SK-N-SH (cell line): Measurements from ENCODE around the gene SERTM1.

Experiments used
- CTCF ChIP-seq: fragments of 200-600 bp; sonication (generic); IDR thresholded peaks from 2 replicates; pipeline ENCODE4 v1.6.1; 2017; ENCODE audit warnings: antibody characterized with exemption, mild to moderate bottlenecking, moderate library complexity
- EZH2phosphoT487 ChIP-seq: fragments of 200-600 bp; sonication (generic); IDR thresholded peaks from 2 replicates; pipeline ENCODE4 v1.6.1; 2017; ENCODE audit warnings: low read depth, mixed run types, mild to moderate bottlenecking, antibody characterized with exemption, moderate library complexity, borderline replicate concordance
- FOXM1 ChIP-seq: IDR thresholded peaks from 2 replicates; pipeline ENCODE4 v1.4.0; 2012; ENCODE audit warnings: low read depth, mild to moderate bottlenecking
- POLR2AphosphoS5 ChIP-seq: IDR thresholded peaks from 2 replicates; pipeline ENCODE4 v1.6.1; 2012; ENCODE audit warnings: low read depth, low read length
- RAD21 ChIP-seq: IDR thresholded peaks from 2 replicates; pipeline ENCODE4 v1.6.1; 2012; ENCODE audit warnings: mild to moderate bottlenecking, low read length

GRCh38 chr13:36713887-36714286 lies 40.1 kb downstream of the SERTM1 start:
- no peak for TF ChIP-seq FOXM1
- no peak for TF ChIP-seq RAD21
- TF ChIP-seq EZH2phosphoT487 = no peak
- TF ChIP-seq CTCF = no peak
- TF ChIP-seq POLR2AphosphoS5 = no peak
